Lung (tissue), 12 donors: ENCODE measurements around the gene TAF1B. TPM values are rescaled to one million over a fixed set of nuclear protein-coding genes. Genes with fewer than 3 reads are reported as not detected.
A peak's percentile ranks its signal among the peaks of the same experiment; 100 is the strongest.
"Not testable (repeated sequence)": the region's sequence is repeated elsewhere in the genome, so short reads cannot be mapped to it uniquely, and the experiment has no call there.

Experiments
- ATAC-seq: fragments of 200-7000 bp; cut with Tn5 transposase; one replicate; pipeline ENCODE4 v1.9.1; 2020; ENCODE audit warnings: moderate number of reproducible peaks; ENCODE audit not compliant: insufficient read depth, low FRiP score
- DNase-seq, 3 donors: peaks; one replicate each; pipeline ENCODE4 v3.0.0-alpha.2; 2013 to 2017
- H3K27ac ChIP-seq, 2 donors: one replicate each; pipeline ENCODE4 v1.5.1; 2013; ENCODE audit warnings: mild to moderate bottlenecking in 2 of 2, moderate library complexity in 2 of 2, control low read depth in 1 of 2, inconsistent platforms in 1 of 2, low read depth in 1 of 2, low read length in 1 of 2
- H3K27me3 ChIP-seq, 3 donors: one replicate each; pipeline ENCODE4 v1.5.1; 2013; ENCODE audit warnings: low read length in 2 of 3; ENCODE audit not compliant: control insufficient read depth in 3 of 3, insufficient read depth in 3 of 3
- H3K36me3 ChIP-seq, 4 donors: one replicate each; pipeline ENCODE4 v1.5.1; 2013; ENCODE audit warnings: low read length in 4 of 4, mild to moderate bottlenecking in 1 of 4, moderate library complexity in 1 of 4; ENCODE audit not compliant: control insufficient read depth in 4 of 4, insufficient read depth in 4 of 4
- H3K4me1 ChIP-seq, 5 donors: one replicate each; pipeline ENCODE4 v1.5.1; 2013; ENCODE audit warnings: low read length in 5 of 5, mild to moderate bottlenecking in 2 of 5, moderate library complexity in 1 of 5; ENCODE audit not compliant: control insufficient read depth in 5 of 5, insufficient read depth in 5 of 5
- H3K4me3 ChIP-seq: one replicate; pipeline ENCODE4 v1.5.1; 2013; ENCODE audit warnings: mild to moderate bottlenecking, control low read depth, moderate library complexity
- H3K9ac ChIP-seq, 2 donors: one replicate each; pipeline ENCODE4 v1.5.1; 2013; ENCODE audit warnings: low read length in 2 of 2, control low read depth in 1 of 2; ENCODE audit not compliant: insufficient read depth in 1 of 2
- H3K9me3 ChIP-seq, 4 donors: one replicate each; pipeline ENCODE4 v1.5.1; 2013; ENCODE audit warnings: low read length in 3 of 4, mild to moderate bottlenecking in 1 of 4, moderate library complexity in 1 of 4; ENCODE audit not compliant: control insufficient read depth in 4 of 4, insufficient read depth in 3 of 4
- CTCF ChIP-seq: IDR thresholded peaks from 2 replicates; pipeline ENCODE4 v1.5.1; 2012; ENCODE audit warnings: mild to moderate bottlenecking; ENCODE audit errors: control extremely low read depth, extremely low read depth
- WGBS, 2 donors: extraction: QIAGEN DNeasy Blood & Tissue Kit; methylation state at CpG; one replicate each; pipeline ENCODE4 v1.1.7; 2013; 5-methylcytosine and 5-hydroxymethylcytosine counted together
- polyA plus RNA-seq, 2 donors: library from polyadenylated mRNA; stranded (reverse); fragments of 200-250 nt; gene quantifications; one replicate each; pipeline ENCODE4 v1.2.1, GENCODE V29; 2013
- total RNA-seq, 2 donors: library from RNA; depleted of rRNA in 1 of 2; stranded (reverse); fragments of >200 nt in 1 of 2; gene quantifications; one replicate each; pipeline ENCODE4 v1.2.1, GENCODE V29; 2014 to 2021
- donor health status: control.
- donor health status: control.
- donor health status: Bipolar disorder and iron deficiency.
- donor health status: healthy.
- donor health status: DM: yes; HTN: yes; CAD: no.

Gene TAF1B
- total and polyA plus RNA-seq, 4 donors, result 6.1 to 46.3 (median 14.9) TPM

- DNase-seq (no peak), ATAC-seq (no peak)
- no peaks in the 10 kb centered on the region for H3K27me3 ChIP-seq
- no peak overlapping the region for H3K4me3 ChIP-seq
- H3K27ac ChIP-seq, result no peak overlapping the region
- H3K9me3 ChIP-seq, result peaks cover 0 to 10% (median 3%) of the 10 kb centered on the region in 4 donors
- no peak for TF ChIP-seq CTCF
- peaks cover 16 to 53% (median 35%) of the 10 kb centered on the region in 4 donors for H3K36me3 ChIP-seq
- 85 to 96% methylated on average over 5 of the region's 5 CpGs for WGBS, 2 donors
- H3K9ac ChIP-seq, result no peak overlapping the region
- no peaks in the 10 kb centered on the region for H3K4me1 ChIP-seq
Observed at GRCh38 chr2:9858730-9859068, 15.4 kb downstream of the TAF1B start.

- WGBS, 2 donors, result 98% methylated on average over 21 of the region's 21 CpGs
- not testable (repeated sequence) for H3K9me3 ChIP-seq, H3K4me3 ChIP-seq, ATAC-seq, H3K27me3 ChIP-seq, H3K4me1 ChIP-seq, H3K27ac ChIP-seq, DNase-seq, H3K9ac ChIP-seq
- H3K36me3 ChIP-seq, result peaks cover 8 to 40% (median 25%) of the 10 kb centered on the region in 4 donors
Observed at GRCh38 chr2:9860922-9861580, 17.8 kb downstream of the TAF1B start.

GRCh38 chr2:9867881-9868280, 24.6 kb downstream of the TAF1B start:
- Histone ChIP-seq H3K9ac (no peak overlapping the region), H3K9me3 (no peaks in the 10 kb centered on the region), H3K36me3 (peaks cover 3 to 13% (median 6%) of the 10 kb centered on the region in 4 donors), H3K4me1 (peaks cover 0 to 3% (median 0%) of the 10 kb centered on the region in 5 donors), H3K27me3 (no peaks in the 10 kb centered on the region), H3K4me3 (no peak overlapping the region), H3K27ac (no peak overlapping the region)
- 92 to 99% methylated on average over 6 of the region's 6 CpGs for WGBS, 2 donors
- peak in 1 of 3 donors; percentile 26 for DNase-seq
- no peak for TF ChIP-seq CTCF
- no peak for ATAC-seq

- Histone ChIP-seq H3K27ac (no peak overlapping the region), H3K9ac (no peak overlapping the region), H3K36me3 (peaks cover 7 to 20% (median 18%) of the 10 kb centered on the region in 4 donors), H3K4me3 (no peak overlapping the region), H3K9me3 (no peaks in the 10 kb centered on the region), H3K4me1 (no peaks in the 10 kb centered on the region), H3K27me3 (no peaks in the 10 kb centered on the region)
- DNase-seq, result no peak
- WGBS, 2 donors, result 100% methylated on average over 1 of the region's 1 CpG
- no peak for TF ChIP-seq CTCF
- ATAC-seq, result no peak
Observed at GRCh38 chr2:9873337-9873736, 30.1 kb downstream of the TAF1B start.
